ENCODE results near the gene AGBL1. TPM values are rescaled to one million over a fixed set of nuclear protein-coding genes. Genes with fewer than 3 reads are reported as not detected.

AGBL1 gene
- total RNA-seq, 4 donors from 2014 or later, result 0.32 to 0.40 TPM; not detected in 2

GRCh38 chr15:86903642-86904421 is 824.2 kb downstream of the AGBL1 start:
- TF ChIP-seq CTCF (IDR thresholded peaks at IDR 0.05), result no peak
- TF ChIP-seq POLR2A (IDR thresholded peaks at IDR 0.05), result no peak
- TF ChIP-seq EP300 (IDR thresholded peaks at IDR 0.05; ENCODE audit: low read depth), result no peak
- TF ChIP-seq POLR2AphosphoS5 (IDR thresholded peaks at IDR 0.05), result no peak
- WGBS, 2 donors (ENCODE audit: low coverage in 1 of 2), result 46% methylated on average over 3 to 4 of the region's 4 CpGs
- H3K4me1 ChIP-seq, result no peaks in the 10 kb centered on the region
- H3K27me3 ChIP-seq, result no peaks in the 10 kb centered on the region
- intact Hi-C loops (cut with DNase I; ENCODE audit: low total_unique reads) (loop anchor here (5.0 kb wide), 1 partner anchor 672 kb away; no protein-coding TSS in a partner anchor), in situ Hi-C loops (cut with MboI; ENCODE audit: low pct_ligation_motif_present in 1 of 4, low pct_unique_long_range_greater_than_20kb in 1 of 4, low sequenced_read_pairs in 3 of 4) (no loop called here)
- H3K27ac ChIP-seq, result no peak overlapping the region
- no peak for DNase-seq
- no peaks in the 10 kb centered on the region for H3K9me3 ChIP-seq
- H3K36me3 ChIP-seq, result no peaks in the 10 kb centered on the region
- H3K4me3 ChIP-seq, result no peak overlapping the region

- 39 to 40% methylated on average over 1 to 3 of the region's 3 CpGs for WGBS, 2 donors (ENCODE audit: low coverage in 1 of 2)
- TF ChIP-seq CTCF (IDR thresholded peaks at IDR 0.05) (no peak), POLR2A (IDR thresholded peaks at IDR 0.05) (no peak), EP300 (IDR thresholded peaks at IDR 0.05; ENCODE audit: low read depth) (no peak), POLR2AphosphoS5 (IDR thresholded peaks at IDR 0.05) (no peak)
- Histone ChIP-seq H3K36me3 (no peaks in the 10 kb centered on the region), H3K4me3 (no peak overlapping the region), H3K27ac (no peak overlapping the region), H3K4me1 (no peaks in the 10 kb centered on the region), H3K27me3 (no peaks in the 10 kb centered on the region), H3K9me3 (no peaks in the 10 kb centered on the region)
- no peak for DNase-seq
- in situ Hi-C loops (cut with MboI; ENCODE audit: low pct_ligation_motif_present in 1 of 4, low pct_unique_long_range_greater_than_20kb in 1 of 4, low sequenced_read_pairs in 3 of 4) (no loop called here), intact Hi-C loops (cut with DNase I; ENCODE audit: low total_unique reads) (no loop called here)
These were observed 826.1 kb downstream of the AGBL1 start for GRCh38 chr15:86905625-86906256.

- Histone ChIP-seq H3K9me3 (no peaks in the 10 kb centered on the region), H3K4me3 (no peak overlapping the region), H3K36me3 (no peaks in the 10 kb centered on the region), H3K4me1 (no peaks in the 10 kb centered on the region), H3K27me3 (no peaks in the 10 kb centered on the region), H3K27ac (no peak overlapping the region)
- no peak for DNase-seq
- in situ Hi-C loops (cut with MboI; ENCODE audit: low pct_ligation_motif_present in 1 of 4, low pct_unique_long_range_greater_than_20kb in 1 of 4, low sequenced_read_pairs in 3 of 4), result no loop called here
- WGBS, 2 donors (ENCODE audit: low coverage in 1 of 2), result 8 to 13% methylated on average over 2 of the region's 2 CpGs
- no peak for TF ChIP-seq POLR2AphosphoS5 (IDR thresholded peaks at IDR 0.05)
- TF ChIP-seq CTCF (IDR thresholded peaks at IDR 0.05), result no peak
- TF ChIP-seq EP300 (IDR thresholded peaks at IDR 0.05; ENCODE audit: low read depth), result no peak
- TF ChIP-seq POLR2A (IDR thresholded peaks at IDR 0.05), result no peak
- intact Hi-C loops (cut with DNase I; ENCODE audit: low total_unique reads), result no loop called here
These were observed 826.7 kb downstream of the AGBL1 start for GRCh38 chr15:86906376-86906775.

- Histone ChIP-seq H3K27ac (no peak overlapping the region), H3K4me1 (no peaks in the 10 kb centered on the region), H3K27me3 (no peaks in the 10 kb centered on the region), H3K36me3 (no peaks in the 10 kb centered on the region), H3K4me3 (no peak overlapping the region), H3K9me3 (no peaks in the 10 kb centered on the region)
- no peak for DNase-seq
- 58 to 91% methylated on average over 3 to 5 of the region's 5 CpGs for WGBS, 2 donors (ENCODE audit: low coverage in 1 of 2)
- intact Hi-C loops (cut with DNase I; ENCODE audit: low total_unique reads) (no loop called here), in situ Hi-C loops (cut with MboI; ENCODE audit: low pct_ligation_motif_present in 1 of 4, low pct_unique_long_range_greater_than_20kb in 1 of 4, low sequenced_read_pairs in 3 of 4) (no loop called here)
- TF ChIP-seq EP300 (IDR thresholded peaks at IDR 0.05; ENCODE audit: low read depth), result no peak
- no peak for TF ChIP-seq CTCF (IDR thresholded peaks at IDR 0.05)
- TF ChIP-seq POLR2A (IDR thresholded peaks at IDR 0.05), result no peak
These were observed 831.4 kb downstream of the AGBL1 start for GRCh38 chr15:86911022-86911421.

Data from transverse colon (tissue), 4 donors.